AG04449 (cell line): ENCODE measurements around the gene SLC24A3.

Source experiments
- CTCF ChIA-PET: fragments of 350-600 bp; formaldehyde crosslinking; extraction: SDS; loops from one replicate; lab custom pipeline; 2021; ENCODE audit warnings: antibody characterized with exemption; lab: Yijun Ruan, JAX
- POLR2A ChIA-PET: fragments of 400-600, 350-600 bp; formaldehyde crosslinking; extraction: SDS; loops from one replicate; lab custom pipeline; 2020; ENCODE audit warnings: antibody characterized with exemption, inconsistent platforms; lab: Yijun Ruan, JAX
- DNase-seq: peaks from one replicate; pipeline ENCODE4 v3.0.0-alpha.2; 2010; ENCODE audit warnings: low read depth, low spot score
- H3K4me3 ChIP-seq: 2 replicates; pipeline ENCODE4 v1.5.1; 2011; ENCODE audit warnings: low read depth, mild to moderate bottlenecking, control low read depth, low read length
- TF ChIP-seq, protein P1 (sequence below): IDR thresholded peaks from one replicate; pipeline ENCODE4 v1.5.1; 2011; ENCODE audit warnings: mild to moderate bottlenecking, moderate library complexity, low read length, control low read depth, inconsistent platforms; ENCODE audit not compliant: insufficient read depth; ENCODE audit errors: missing control alignments

Gene SLC24A3

DNA sequence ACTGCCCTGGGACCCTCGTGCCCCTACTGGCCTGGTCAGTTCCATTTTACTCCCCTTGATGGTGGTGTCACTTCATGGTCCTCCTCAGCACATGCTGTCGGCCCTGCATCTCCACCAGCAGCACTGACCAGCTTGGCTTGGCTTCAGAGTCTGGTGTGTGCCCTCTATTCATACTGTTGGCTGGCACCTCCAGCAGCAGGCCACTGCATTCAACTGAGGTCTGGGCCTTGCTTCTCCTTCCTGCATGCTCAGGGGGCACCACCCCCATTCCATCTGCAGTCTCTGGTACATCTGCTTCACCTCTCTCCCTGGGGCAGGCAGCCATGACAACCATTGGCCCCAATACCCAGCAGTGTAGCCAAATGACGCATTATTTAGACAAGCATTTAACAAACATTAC, 155.9 kb downstream of the SLC24A3 start:
- H3K4me3 ChIP-seq = no peak overlapping the region
- TF ChIP-seq, protein P1, sequence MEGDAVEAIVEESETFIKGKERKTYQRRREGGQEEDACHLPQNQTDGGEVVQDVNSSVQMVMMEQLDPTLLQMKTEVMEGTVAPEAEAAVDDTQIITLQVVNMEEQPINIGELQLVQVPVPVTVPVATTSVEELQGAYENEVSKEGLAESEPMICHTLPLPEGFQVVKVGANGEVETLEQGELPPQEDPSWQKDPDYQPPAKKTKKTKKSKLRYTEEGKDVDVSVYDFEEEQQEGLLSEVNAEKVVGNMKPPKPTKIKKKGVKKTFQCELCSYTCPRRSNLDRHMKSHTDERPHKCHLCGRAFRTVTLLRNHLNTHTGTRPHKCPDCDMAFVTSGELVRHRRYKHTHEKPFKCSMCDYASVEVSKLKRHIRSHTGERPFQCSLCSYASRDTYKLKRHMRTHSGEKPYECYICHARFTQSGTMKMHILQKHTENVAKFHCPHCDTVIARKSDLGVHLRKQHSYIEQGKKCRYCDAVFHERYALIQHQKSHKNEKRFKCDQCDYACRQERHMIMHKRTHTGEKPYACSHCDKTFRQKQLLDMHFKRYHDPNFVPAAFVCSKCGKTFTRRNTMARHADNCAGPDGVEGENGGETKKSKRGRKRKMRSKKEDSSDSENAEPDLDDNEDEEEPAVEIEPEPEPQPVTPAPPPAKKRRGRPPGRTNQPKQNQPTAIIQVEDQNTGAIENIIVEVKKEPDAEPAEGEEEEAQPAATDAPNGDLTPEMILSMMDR = no peak
- no peak for DNase-seq
- ChIA-PET POLR2A (no interaction called here), CTCF (no interaction called here)

DNA sequence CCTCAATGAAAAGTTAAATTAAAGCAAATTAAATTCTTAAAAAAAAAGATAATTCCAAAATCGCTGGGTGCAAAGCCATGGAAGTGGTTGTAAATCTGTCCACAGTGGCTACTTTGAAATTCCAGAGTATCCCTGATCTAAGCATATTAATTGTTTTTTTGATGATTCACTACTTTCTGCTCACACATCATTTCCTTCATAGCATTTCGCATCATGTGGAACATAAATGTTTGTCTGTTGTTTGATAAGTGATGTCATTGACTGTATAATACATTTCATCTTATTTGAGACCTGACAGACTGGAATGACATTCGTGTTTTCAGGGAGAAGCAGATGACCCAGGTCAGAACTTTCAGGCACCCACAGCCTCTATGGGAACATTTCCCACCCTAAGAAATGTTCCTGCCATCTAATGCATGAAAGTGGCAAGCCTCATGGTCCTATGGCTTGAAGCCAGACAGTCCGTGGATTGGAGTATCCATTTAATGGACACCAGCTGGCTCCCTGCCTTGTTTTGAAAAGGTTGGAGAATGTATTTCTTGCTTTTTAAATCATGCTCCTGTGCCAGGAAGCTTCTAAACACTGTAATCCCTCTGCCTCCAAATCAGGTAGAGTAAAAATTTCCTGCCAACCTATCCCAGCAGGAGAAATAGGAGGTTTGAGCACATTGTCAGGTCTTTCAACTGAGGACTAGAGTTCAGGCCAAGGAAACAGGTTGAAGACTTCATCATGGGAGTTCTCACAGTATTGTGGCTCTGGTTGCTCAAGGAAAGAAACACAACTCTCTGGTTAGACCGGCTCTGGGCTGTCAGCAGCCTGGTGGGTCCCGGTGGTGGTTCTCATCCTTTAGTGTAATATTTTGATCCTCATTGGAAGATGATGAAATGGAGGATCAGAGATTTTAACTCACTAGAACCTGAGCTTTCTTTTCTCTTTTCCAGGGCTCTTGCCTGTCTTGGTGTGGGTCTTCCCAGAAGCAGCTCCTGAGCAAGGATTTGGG, 157.9 kb downstream of the SLC24A3 start:
- POLR2A ChIA-PET = no interaction called here
- TF ChIP-seq, protein P1 = no peak
- DNase-seq = no peak
- CTCF ChIA-PET = no interaction called here
- H3K4me3 ChIP-seq = no peak overlapping the region

DNA sequence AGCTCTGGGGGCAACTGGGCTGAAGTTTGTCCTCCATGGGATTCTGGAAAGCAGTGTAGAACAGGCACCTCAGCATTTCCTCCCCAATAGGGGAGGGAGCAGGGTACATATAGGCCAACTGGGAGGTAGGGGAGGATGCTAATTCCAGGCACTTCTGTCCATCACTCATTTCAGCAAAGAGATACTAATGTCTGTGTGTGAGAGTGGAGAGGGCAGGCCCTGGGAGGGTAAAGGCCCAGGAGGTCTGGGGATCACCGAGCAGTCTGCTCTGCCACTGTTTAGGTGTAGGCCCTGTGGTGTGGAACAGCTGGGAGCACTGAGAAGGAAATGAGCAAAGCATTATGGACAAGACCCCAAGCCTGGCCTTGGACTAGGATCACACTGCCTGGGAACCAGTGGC, 158.7 kb downstream of the SLC24A3 start:
- no peak for DNase-seq
- POLR2A ChIA-PET = no interaction called here
- TF ChIP-seq, protein P1 = no peak
- CTCF ChIA-PET = no interaction called here
- H3K4me3 ChIP-seq = no peak overlapping the region

DNA sequence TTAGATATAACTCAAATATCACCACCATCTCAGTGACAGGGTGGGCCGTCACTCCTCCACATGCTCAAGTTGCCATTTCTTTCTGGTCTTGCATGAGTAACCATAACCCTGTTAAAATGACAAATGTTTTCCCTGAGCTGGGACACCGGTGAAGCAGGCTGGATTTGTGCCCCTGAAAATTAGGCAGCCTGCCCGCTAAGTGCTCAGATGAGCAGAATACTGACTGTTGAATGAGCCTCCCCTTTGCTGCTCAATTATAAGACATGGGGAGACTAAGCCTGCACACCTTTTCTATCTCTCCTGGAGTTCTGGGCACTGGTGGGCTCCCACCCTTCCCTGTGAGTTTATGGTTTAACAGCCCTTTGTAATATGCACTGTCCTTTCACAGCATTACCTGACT, 161.8 kb downstream of the SLC24A3 start:
- ChIA-PET POLR2A (no interaction called here), CTCF (no interaction called here)

DNA sequence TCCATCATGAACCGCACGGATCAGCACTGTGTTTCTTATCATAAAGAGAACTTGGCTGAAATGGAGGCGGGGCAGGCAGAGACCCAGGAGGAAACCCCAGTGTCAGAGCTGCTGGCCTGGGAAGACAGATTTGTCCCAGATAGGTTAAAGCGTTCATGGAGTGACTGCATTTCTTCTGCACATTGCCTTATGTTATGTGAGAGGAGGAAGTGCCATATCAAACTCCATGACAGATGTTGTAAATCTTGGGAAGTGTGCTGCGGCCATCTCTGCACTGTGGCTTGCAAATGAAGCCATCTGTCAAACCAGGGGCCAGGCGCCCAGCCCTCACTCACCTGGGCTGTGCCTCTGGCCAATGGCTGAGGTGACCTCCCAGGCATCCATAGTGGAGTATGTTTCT, 163.0 kb downstream of the SLC24A3 start:
- POLR2A ChIA-PET = no interaction called here
- TF ChIP-seq, protein P1 = no peak
- H3K4me3 ChIP-seq = no peak overlapping the region
- no peak for DNase-seq
- CTCF ChIA-PET = no interaction called here

More for the DNA sequence above, 161.8 kb downstream of the SLC24A3 start:
- no peak overlapping the region for H3K4me3 ChIP-seq
- no peak for DNase-seq
- TF ChIP-seq, protein P1 = no peak

DNA sequence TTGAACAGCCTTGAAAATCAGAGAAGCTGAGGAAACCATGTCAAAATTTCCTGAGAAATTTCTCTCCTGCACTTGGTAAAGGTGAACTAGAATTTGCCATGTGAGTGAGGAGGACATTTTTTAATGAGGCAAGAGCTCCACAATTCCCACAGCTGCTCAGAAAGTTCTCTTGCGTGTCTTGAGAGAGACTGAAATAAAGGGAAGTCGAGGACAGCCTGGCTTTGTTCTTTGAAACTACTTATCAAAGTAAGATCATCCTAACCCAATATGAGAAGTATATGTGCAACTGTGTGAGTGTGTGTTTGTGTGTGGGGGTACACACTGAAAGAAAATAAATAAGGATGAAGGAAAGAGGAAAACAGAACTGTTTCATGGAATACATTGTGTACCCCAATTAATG, 163.4 kb downstream of the SLC24A3 start:
- no peak overlapping the region for H3K4me3 ChIP-seq
- no peak for DNase-seq
- CTCF ChIA-PET = no interaction called here
- TF ChIP-seq, protein P1 = no peak
- POLR2A ChIA-PET = no interaction called here
